SIG-M5 treated with dmso at 0.1 percent for 504 hours (cell line): ENCODE data around the gene ADAMTS17.

ENCODE experiments used
- DNase-seq: peaks from one replicate; lab custom pipeline; 2025; ENCODE audit not compliant: unreplicated experiment; lab: John Stamatoyannopoulos, UW

The ADAMTS17 gene

GRCh38 chr15:100201376-100202280, 140.1 kb downstream of the ADAMTS17 start:
- no peak for DNase-seq

GRCh38 chr15:100200287-100200880, 141.4 kb downstream of the ADAMTS17 start:
- no peak for DNase-seq

GRCh38 chr15:100199711-100200286, 142.0 kb downstream of the ADAMTS17 start:
- DNase-seq = no peak

- DNase-seq = no peak
Measured at GRCh38 chr15:100198442-100198841, 143.3 kb downstream of the ADAMTS17 start.

- DNase-seq = no peak
Measured at GRCh38 chr15:100196326-100197058, 145.3 kb downstream of the ADAMTS17 start.

- no peak for DNase-seq
Measured at GRCh38 chr15:100194996-100195395, 146.8 kb downstream of the ADAMTS17 start.

- DNase-seq = no peak
Measured at GRCh38 chr15:100193277-100193860, 148.4 kb downstream of the ADAMTS17 start.

- DNase-seq = no peak
Measured at GRCh38 chr15:100192097-100193080, 149.4 kb downstream of the ADAMTS17 start.

- no peak for DNase-seq
Measured at GRCh38 chr15:100191161-100191560, 150.6 kb downstream of the ADAMTS17 start.

- DNase-seq = no peak
Measured at GRCh38 chr15:100190675-100191074, 151.1 kb downstream of the ADAMTS17 start.

GRCh38 chr15:100189849-100190248, 151.9 kb downstream of the ADAMTS17 start:
- no peak for DNase-seq

GRCh38 chr15:100189319-100189718, 152.5 kb downstream of the ADAMTS17 start:
- no peak for DNase-seq

GRCh38 chr15:100187677-100188076, 154.1 kb downstream of the ADAMTS17 start:
- no peak for DNase-seq

GRCh38 chr15:100186960-100187359, 154.8 kb downstream of the ADAMTS17 start:
- DNase-seq = no peak

GRCh38 chr15:100186366-100186765, 155.4 kb downstream of the ADAMTS17 start:
- no peak for DNase-seq

- DNase-seq = no peak
Measured at GRCh38 chr15:100183921-100184495, 157.8 kb downstream of the ADAMTS17 start.

GRCh38 chr15:100180921-100181320, 160.9 kb downstream of the ADAMTS17 start:
- no peak for DNase-seq

- DNase-seq = no peak
Measured at GRCh38 chr15:100175406-100176114, 166.2 kb downstream of the ADAMTS17 start.

GRCh38 chr15:100174904-100175275, 166.9 kb downstream of the ADAMTS17 start:
- no peak for DNase-seq
